Choroid plexus epithelial cell (primary cell): ENCODE data around the gene SLC36A3.

ENCODE experiments used
- DNase-seq: peaks from one replicate; pipeline ENCODE4 v3.0.0-alpha.2; 2010; ENCODE audit warnings: low read depth
- H3K4me3 ChIP-seq: 2 replicates; pipeline ENCODE4 v1.5.1; 2011; ENCODE audit warnings: low read depth, mild to moderate bottlenecking, control low read depth, low read length, moderate library complexity
- TF ChIP-seq, protein P1 (sequence below): conservative IDR thresholded peaks from 2 replicates; pipeline ENCODE4 v1.5.1; 2011; ENCODE audit warnings: low read depth, mild to moderate bottlenecking, control low read depth, inconsistent platforms, low read length, moderate library complexity

SLC36A3 gene

DNA sequence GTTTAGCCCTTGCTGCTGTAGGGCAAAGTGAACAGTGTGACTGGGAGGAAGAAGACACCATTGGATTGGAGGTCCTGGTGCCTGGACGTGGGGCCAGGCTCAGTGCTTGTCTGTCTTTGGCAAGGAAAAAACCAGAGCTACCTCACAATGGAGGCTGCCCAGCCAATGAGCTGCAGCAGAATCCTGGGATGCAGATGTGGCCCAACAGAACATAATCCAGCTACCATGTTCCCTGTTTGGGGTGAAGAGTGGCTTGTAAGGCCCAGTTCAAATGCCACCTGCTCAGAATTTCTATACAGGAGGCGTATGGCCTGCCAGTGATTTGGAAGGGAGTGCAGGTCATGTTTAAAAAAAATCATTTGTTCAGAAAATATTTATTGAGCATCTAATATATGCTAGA is at the start of gene SLC36A3:
SLC36A3 (minus strand) TSS at position 101 of the 400 bp plus-strand sequence. CDS start 412 bp downstream, outside the sequence.
- H3K4me3 ChIP-seq, result no peak within 1 kb of the TSS
- TF ChIP-seq, protein P1, sequence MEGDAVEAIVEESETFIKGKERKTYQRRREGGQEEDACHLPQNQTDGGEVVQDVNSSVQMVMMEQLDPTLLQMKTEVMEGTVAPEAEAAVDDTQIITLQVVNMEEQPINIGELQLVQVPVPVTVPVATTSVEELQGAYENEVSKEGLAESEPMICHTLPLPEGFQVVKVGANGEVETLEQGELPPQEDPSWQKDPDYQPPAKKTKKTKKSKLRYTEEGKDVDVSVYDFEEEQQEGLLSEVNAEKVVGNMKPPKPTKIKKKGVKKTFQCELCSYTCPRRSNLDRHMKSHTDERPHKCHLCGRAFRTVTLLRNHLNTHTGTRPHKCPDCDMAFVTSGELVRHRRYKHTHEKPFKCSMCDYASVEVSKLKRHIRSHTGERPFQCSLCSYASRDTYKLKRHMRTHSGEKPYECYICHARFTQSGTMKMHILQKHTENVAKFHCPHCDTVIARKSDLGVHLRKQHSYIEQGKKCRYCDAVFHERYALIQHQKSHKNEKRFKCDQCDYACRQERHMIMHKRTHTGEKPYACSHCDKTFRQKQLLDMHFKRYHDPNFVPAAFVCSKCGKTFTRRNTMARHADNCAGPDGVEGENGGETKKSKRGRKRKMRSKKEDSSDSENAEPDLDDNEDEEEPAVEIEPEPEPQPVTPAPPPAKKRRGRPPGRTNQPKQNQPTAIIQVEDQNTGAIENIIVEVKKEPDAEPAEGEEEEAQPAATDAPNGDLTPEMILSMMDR, result no peak
- no peak for DNase-seq

DNA sequence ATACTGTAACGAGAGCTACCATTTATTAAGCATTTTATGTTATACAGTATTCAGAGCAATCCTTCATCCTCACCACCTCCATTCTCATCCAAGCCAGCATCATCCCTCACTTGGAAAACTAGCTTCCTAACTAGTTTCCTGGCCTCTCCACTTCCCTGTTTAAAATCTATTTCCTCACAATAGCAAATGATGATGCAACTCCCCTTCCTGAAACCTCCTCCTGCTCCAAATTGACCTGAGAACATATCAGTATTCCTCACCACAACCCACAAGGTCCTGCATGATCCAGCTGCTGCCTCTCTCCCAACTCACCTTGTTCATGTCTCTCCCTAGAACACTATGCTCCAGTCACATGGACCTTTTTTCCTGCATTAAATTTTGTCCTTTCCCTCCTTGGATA is 48.1 kb upstream of the SLC36A3 start:
- H3K4me3 ChIP-seq, result no peak overlapping the region
- TF ChIP-seq, protein P1, result no peak
- no peak for DNase-seq

DNA sequence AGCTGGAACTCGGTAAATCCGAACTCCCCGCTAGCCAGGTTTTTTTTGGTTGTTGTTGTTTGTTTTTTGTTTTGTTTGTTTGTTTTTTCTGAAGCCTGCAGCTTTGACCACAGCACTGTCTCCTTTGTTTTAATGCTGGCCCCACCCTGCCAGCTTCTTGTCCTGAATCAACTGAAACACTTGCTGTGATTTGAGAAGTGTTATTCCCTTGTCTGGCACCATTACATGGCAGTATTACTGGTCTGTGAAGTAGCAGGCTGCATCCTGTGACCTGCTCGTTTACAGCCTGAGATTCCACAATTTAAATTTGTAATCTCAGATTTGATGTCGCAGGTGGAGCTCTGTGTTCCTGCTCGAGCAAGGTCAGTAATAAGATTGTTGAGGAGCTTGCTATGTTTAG is 45.2 kb upstream of the SLC36A3 start:
- H3K4me3 ChIP-seq, result no peak overlapping the region
- no peak for DNase-seq
- TF ChIP-seq, protein P1, result no peak

DNA sequence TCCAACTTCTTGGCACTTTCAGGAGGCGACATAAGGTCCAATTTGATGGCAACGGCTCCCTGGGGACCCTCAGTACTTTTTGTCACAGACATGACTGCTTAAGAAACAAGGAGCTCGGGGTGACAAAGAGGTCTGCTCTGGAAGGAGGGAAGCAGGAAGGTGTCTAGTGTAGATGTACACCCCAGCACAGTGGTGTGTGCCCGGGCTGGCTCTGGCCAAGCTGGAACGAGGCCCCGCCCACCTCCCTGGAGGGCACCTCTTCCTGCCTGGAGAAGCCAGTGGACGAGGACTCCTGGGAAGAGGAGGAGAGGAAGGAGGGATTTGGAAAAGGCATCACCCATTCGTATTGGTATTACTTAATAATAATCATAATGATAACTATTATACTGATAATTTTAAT is 43.8 kb upstream of the SLC36A3 start, which contains the start of gene SLC36A2:
SLC36A2 (minus strand) TSS at position 191 of the 400 bp plus-strand sequence; CDS start at position 92, 99 bp downstream.
- no peak for DNase-seq
- TF ChIP-seq, protein P1, result no peak
- H3K4me3 ChIP-seq, result no peak within 1 kb of the TSS

DNA sequence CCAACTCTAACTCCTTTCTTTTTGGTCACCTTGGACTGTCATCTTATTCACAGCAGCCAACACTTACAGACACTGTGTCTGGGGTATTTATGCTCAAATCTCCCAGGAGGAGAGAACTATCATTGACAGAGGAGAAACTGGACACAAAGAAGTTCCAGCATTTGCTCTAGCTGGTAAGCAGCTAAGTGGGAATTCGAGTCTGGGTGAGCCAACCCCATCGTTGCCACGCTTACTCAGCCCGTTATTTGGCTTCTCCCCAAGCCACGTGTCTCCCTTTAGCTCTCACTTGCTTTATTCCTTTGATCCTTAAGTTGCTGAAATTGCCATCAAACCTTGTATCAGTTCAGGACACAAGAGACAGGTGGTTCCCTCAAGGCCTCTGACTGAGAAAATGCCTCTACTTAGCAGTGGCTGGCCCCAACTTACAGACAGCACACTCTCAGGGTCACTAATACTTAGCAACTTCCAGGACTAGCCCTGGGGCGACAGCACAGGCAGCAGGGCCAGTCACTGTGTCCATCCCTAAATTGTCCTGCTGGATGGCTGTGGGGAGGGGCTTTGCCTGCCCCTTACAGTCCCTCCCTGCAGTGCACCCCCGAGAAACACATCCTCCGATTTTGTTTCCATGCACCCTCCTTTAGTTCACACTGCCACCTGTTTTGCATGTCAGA is 42.4 kb upstream of the SLC36A3 start:
- no peak overlapping the region for H3K4me3 ChIP-seq
- DNase-seq, result peak; percentile 33
- TF ChIP-seq, protein P1, result no peak

DNA sequence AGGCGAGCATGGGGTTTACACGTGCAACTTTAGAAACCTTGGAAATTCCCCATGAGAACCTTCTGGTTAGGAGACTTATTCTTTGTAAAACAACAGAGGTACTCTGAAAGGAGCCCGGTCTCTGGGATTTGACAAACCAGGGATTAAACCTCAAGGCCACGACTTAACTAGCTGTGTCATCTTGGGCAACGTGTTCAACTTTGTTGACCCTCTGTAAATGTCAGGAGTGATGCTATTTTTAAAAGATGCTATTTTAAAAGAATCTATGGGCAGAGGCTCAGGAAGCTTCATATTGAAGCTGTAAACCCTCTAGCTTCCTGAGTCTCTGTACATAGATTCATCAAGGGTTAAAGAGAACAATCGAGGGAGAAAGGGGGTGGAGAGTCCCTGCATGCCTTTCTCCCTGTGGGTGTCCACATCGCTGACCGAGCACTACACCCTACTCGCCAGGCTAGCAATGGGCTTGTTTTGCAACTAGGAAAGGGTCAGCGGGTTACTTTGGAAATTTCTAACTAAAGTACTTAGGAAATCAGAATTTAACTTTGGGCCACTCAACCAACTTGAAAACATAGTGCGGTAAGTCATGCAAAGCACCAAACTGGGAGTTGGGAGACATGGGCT is 41.7 kb upstream of the SLC36A3 start:
- DNase-seq, result peak; percentile 27
- no peak overlapping the region for H3K4me3 ChIP-seq
- TF ChIP-seq, protein P1, result no peak

DNA sequence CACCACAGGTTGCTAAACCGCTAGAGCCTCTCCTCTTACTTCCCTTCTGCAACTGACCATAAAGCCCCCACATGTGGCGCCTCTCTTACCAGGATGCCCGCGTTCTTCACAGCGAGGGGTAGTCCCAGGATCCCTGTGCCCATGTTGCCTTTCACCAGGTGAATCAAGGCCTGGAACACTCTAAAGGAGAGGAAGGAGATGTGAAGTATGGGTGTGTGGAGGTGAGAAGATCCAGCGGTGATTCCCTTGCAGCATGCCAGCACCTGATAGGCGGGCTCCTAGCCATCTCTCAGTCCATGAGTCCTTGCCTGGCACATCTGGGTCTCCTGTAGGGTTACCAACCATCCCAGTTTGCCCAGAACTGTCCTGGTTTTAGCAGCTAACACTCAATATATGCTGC is 40.5 kb upstream of the SLC36A3 start:
- DNase-seq, result no peak
- H3K4me3 ChIP-seq, result no peak overlapping the region
- TF ChIP-seq, protein P1, result no peak
